WTC11 (cell line): ENCODE data around the gene RASA1.

Experiments used
- CTCF ChIP-seq: fragments of 200-600 bp; IDR thresholded peaks from 2 replicates; pipeline ENCODE4 v1.8.0; 2022; ENCODE audit warnings: antibody characterized with exemption
- FOXP1 ChIP-seq: sonication (generic); formaldehyde crosslinking; IDR thresholded peaks from 2 replicates; pipeline ENCODE4 v1.8.0; 2022; ENCODE audit warnings: missing genetic modification reagents, mild to moderate bottlenecking, moderate library complexity, borderline replicate concordance
- MAX ChIP-seq: sonication (generic); formaldehyde crosslinking; IDR thresholded peaks from 2 replicates; pipeline ENCODE4 v1.8.0; 2022; ENCODE audit warnings: mild to moderate bottlenecking, missing genetic modification reagents
- USF2 ChIP-seq: sonication (generic); formaldehyde crosslinking; IDR thresholded peaks from 2 replicates; pipeline ENCODE4 v1.8.1; 2023; ENCODE audit warnings: mild to moderate bottlenecking, missing genetic modification reagents, moderate library complexity
- TF ChIP-seq, protein P1 (sequence below): sonication (generic); formaldehyde crosslinking; IDR thresholded peaks from 2 replicates; pipeline ENCODE4 v1.8.1; 2022; ENCODE audit warnings: mild to moderate bottlenecking, missing genetic modification reagents, moderate library complexity, borderline replicate concordance

GRCh38 chr5:87260604-87261192 is 7.0 kb upstream of the RASA1 start:
- TF ChIP-seq CTCF = no peak
- TF ChIP-seq MAX (CRISPR knock-in tag) = no peak
- no peak for TF ChIP-seq USF2 (CRISPR knock-in tag)
- TF ChIP-seq, protein P1, sequence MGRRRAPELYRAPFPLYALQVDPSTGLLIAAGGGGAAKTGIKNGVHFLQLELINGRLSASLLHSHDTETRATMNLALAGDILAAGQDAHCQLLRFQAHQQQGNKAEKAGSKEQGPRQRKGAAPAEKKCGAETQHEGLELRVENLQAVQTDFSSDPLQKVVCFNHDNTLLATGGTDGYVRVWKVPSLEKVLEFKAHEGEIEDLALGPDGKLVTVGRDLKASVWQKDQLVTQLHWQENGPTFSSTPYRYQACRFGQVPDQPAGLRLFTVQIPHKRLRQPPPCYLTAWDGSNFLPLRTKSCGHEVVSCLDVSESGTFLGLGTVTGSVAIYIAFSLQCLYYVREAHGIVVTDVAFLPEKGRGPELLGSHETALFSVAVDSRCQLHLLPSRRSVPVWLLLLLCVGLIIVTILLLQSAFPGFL = no peak
- TF ChIP-seq FOXP1 = no peak
